Thyroid gland (tissue), 4 donors: ENCODE results near the gene OR2V2.

Source experiments
- CTCF ChIP-seq, 6 experiments: fragments of 200-600 bp in 3 of 6; fragments of 450-650 bp in 3 of 6; sonication (generic) in 3 of 6; IDR thresholded peaks; one replicate each; pipeline ENCODE4 v1.5.1; 2016 to 2019; ENCODE audit warnings: antibody characterized with exemption in 6 of 6, mild to moderate bottlenecking in 2 of 6, inconsistent platforms in 1 of 6, moderate library complexity in 1 of 6
- POLR2A ChIP-seq, 2 donors: fragments of 450-650 bp; IDR thresholded peaks; one replicate each; pipeline ENCODE4 v1.6.1; 2017; ENCODE audit warnings: antibody characterized with exemption in 2 of 2, mild to moderate bottlenecking in 2 of 2, moderate library complexity in 1 of 2

DNA sequence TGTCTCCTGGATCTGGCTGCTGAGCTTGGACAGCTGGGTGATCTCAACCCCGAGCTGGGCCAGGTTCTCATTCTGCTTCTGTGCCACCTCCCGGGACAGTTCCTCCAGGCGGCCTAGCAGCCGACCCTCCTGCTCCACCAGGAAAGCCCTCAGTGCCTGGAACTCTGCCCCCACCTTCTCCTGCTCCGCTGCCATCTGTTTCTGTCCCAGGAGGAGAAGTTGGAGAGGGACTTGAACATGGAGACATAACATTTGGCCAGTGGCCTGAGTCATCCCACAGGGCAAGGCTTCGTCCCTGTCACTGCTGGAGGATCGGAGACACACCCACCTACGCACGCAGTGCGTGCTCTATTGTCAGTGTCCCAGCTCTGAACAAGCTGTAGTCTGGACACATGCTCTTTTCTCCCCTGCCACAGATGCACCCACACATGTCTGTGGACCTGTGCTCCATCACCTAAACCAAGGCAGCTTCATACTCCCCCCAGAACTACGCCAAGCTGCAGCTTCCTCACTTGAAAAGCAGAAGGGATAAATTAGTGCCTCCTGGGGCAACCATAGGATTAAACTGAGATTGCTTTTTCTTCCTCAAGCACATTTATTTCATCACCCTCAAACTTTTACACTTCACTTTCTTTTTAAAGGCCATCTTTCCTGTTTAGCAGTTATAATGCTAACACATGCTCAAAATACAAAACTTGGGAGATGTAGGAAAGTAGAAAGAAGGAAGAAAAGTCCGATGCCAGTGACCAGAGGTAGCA, 52.7 kb downstream of the OR2V2 start:
- TF ChIP-seq POLR2A (IDR thresholded peaks at IDR 0.05) (no peak), CTCF (IDR thresholded peaks at IDR 0.05) (no peak)
